HFF-Myc (cell line): ENCODE measurements around the gene TET2.

Experiments used
- DNase-seq: peaks from one replicate; pipeline ENCODE4 v3.0.0-alpha.2; 2011; ENCODE audit warnings: low read depth; ENCODE audit errors: extremely low read depth
- H3K4me3 ChIP-seq: replicated peaks from 2 replicates; pipeline ENCODE4 v1.5.1; 2011; ENCODE audit warnings: low read depth, mild to moderate bottlenecking, control low read depth, low read length
- CTCF ChIP-seq: IDR thresholded peaks from 2 replicates; pipeline ENCODE4 v1.5.1; 2012; ENCODE audit warnings: mild to moderate bottlenecking, low read depth, low read length, control low read depth; ENCODE audit errors: missing control alignments

TET2 gene

DNA sequence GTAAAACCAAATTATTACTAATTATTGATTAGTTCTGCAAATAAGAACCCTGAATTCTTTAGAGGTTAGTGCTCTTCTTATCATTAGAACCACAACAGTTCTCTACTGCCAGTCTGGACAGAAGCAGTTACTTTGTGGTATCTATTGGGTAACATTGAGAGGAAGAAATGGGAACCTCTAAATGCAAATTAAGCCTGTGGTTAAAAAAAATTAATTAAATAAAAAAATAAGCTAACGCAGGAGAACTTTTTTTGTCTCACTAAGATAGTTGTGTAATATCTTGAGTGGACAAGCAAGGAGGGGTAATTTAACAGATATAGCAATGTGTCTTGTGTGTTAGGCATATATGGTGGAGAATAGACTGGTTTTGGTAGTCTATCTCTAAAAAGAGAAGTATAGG lies 32.9 kb upstream of the TET2 start:
- no peak for DNase-seq
- no peak overlapping the region for H3K4me3 ChIP-seq
- no peak for TF ChIP-seq CTCF

DNA sequence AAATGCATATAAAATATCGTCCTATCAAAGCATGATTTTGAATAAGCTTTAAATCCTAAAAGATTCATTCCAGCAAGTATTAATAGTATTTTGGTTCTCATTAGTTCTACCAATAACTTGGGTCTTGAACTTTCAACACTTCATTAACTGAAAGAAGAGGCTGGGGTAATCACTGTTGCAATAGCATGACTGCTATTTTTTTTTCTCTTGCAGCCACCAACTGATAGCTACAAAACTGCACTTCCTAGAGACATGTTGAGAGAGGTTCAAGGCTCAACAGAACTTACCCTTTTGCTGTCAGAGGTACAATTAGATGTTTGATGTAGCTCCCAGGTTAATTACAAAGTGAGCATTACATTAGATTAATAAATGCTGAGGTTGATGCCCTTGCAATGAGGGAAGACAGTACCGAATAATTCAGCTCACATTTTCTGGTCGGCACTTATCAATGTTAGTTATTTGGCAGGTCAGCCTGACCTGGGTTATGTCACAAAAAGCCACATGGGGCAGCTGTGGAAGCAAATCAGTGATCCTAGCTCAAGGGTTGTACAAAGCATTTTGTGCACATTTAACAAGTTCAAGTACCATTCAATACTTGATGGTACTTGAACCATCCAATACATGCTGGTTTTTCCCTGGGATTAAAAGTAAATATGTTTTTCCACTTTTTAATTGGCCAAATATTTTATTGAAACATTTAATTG lies 29.9 kb upstream of the TET2 start:
- H3K4me3 ChIP-seq: no peak overlapping the region
- TF ChIP-seq CTCF: no peak
- no peak for DNase-seq

DNA sequence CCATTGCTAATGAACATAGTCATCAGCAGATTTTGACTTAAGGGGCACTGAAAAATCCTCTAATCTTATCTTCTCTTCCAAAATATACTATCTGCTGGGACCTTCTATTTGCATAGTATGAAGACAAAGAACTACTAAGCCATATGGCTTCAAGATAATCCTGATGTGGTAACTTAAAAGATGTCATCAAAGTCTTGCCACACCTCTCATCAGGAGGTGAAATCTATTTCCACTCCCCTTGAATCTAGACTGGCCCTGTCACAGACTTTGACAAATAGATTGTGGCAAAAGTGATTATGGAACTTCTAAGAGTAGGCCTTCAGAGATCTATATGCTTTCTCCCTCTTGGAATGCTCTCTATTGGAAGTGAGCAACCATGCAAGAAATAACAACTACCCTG lies 27.3 kb upstream of the TET2 start:
- H3K4me3 ChIP-seq: no peak overlapping the region
- TF ChIP-seq CTCF: no peak
- DNase-seq: no peak

GRCh38 chr4:105120626-105121025 lies 26.1 kb upstream of the TET2 start:
- no peak for DNase-seq
- no peak overlapping the region for H3K4me3 ChIP-seq
- TF ChIP-seq CTCF: no peak

DNA sequence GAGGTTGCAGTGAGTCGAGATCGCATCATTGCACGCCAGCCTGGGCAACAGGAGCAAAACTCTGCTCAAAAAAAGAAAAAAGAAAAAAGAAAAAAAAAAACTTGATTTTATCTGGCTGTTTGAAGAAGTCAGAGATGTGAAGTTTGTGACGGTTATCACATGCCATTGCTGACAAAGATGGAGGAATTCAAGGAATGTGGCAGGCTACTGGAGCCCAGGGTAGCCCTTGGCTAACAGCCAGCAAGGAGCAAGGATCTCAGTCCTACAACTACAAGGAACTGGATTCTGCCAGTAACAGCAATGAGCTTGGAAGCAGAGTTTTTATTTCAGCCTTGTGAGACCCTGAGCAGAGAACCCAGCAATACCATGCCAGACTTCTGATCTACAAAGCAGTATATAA lies 24.3 kb upstream of the TET2 start:
- TF ChIP-seq CTCF: no peak
- no peak for DNase-seq
- H3K4me3 ChIP-seq: no peak overlapping the region

- TF ChIP-seq CTCF: no peak
- no peak overlapping the region for H3K4me3 ChIP-seq
- no peak for DNase-seq
Measured at GRCh38 chr4:105126311-105127169, 20.1 kb upstream of the TET2 start.
